ENCODE results near the gene PTPRB.

The PTPRB gene

GRCh38 chr12:70485704-70486103, 151.5 kb downstream of the PTPRB start:
- no peak for TF ChIP-seq PAX5 (IDR thresholded peaks at IDR 0.05; ENCODE audit: insufficient read depth, low read length, severe bottlenecking)
- no peak for TF ChIP-seq POLR2AphosphoS5 (IDR thresholded peaks at IDR 0.05; ENCODE audit: low read depth, low read length)
- no peak for TF ChIP-seq POU2F2 (IDR thresholded peaks at IDR 0.05; ENCODE audit: low read depth, low read length)
- no peak for TF ChIP-seq TAF1 (IDR thresholded peaks at IDR 0.05; ENCODE audit: low read depth, low read length)
- no peak for TF ChIP-seq SPI1 (IDR thresholded peaks at IDR 0.05; ENCODE audit: low read depth, low read length)
- no peak for TF ChIP-seq POLR2A (IDR thresholded peaks at IDR 0.05; ENCODE audit: low read depth, low read length)
- DNase-seq (ENCODE audit: insufficient read length, low spot score) (no peak), FAIRE-seq (no peak)

DNA sequence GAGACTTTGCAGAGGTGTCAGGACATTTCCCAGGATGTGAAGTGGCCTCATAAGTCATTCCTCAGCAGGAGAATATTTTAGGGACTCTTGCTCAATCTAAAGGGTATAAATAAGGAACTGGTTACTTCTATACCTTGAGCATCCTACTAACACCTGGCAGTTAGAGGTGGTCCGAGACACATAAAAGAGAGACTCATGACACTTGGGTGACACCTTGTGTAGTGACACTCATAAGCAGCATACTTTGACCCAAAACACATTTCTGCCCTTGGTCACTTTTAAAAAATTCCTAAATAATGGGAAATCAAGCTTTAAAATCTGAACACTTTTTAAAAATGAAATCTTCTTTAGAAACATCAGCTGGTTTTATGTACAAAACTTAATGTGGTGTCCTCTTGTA, 152.8 kb downstream of the PTPRB start:
- DNase-seq (ENCODE audit: insufficient read length, low spot score) (no peak), FAIRE-seq (no peak)
- TF ChIP-seq POLR2AphosphoS5 (IDR thresholded peaks at IDR 0.05; ENCODE audit: low read depth, low read length) = no peak
- no peak for TF ChIP-seq SPI1 (IDR thresholded peaks at IDR 0.05; ENCODE audit: low read depth, low read length)
- TF ChIP-seq POU2F2 (IDR thresholded peaks at IDR 0.05; ENCODE audit: low read depth, low read length) = no peak
- TF ChIP-seq PAX5 (IDR thresholded peaks at IDR 0.05; ENCODE audit: insufficient read depth, low read length, severe bottlenecking) = no peak
- TF ChIP-seq TAF1 (IDR thresholded peaks at IDR 0.05; ENCODE audit: low read depth, low read length) = no peak
- no peak for TF ChIP-seq POLR2A (IDR thresholded peaks at IDR 0.05; ENCODE audit: low read depth, low read length)

- DNase-seq (ENCODE audit: insufficient read length, low spot score) (no peak), FAIRE-seq (no peak)
- TF ChIP-seq TAF1 (IDR thresholded peaks at IDR 0.05; ENCODE audit: low read depth, low read length) (no peak), POLR2A (IDR thresholded peaks at IDR 0.05; ENCODE audit: low read depth, low read length) (no peak), POLR2AphosphoS5 (IDR thresholded peaks at IDR 0.05; ENCODE audit: low read depth, low read length) (no peak), PAX5 (IDR thresholded peaks at IDR 0.05; ENCODE audit: insufficient read depth, low read length, severe bottlenecking) (no peak), POU2F2 (IDR thresholded peaks at IDR 0.05; ENCODE audit: low read depth, low read length) (no peak), SPI1 (IDR thresholded peaks at IDR 0.05; ENCODE audit: low read depth, low read length) (no peak)
Measured at GRCh38 chr12:70482764-70483163, 154.5 kb downstream of the PTPRB start.

GRCh38 chr12:70469221-70469820, 167.9 kb downstream of the PTPRB start:
- FAIRE-seq (no peak), DNase-seq (ENCODE audit: insufficient read length, low spot score) (no peak)
- no peak for TF ChIP-seq TAF1 (IDR thresholded peaks at IDR 0.05; ENCODE audit: low read depth, low read length)
- no peak for TF ChIP-seq POLR2A (IDR thresholded peaks at IDR 0.05; ENCODE audit: low read depth, low read length)
- no peak for TF ChIP-seq POU2F2 (IDR thresholded peaks at IDR 0.05; ENCODE audit: low read depth, low read length)
- no peak for TF ChIP-seq POLR2AphosphoS5 (IDR thresholded peaks at IDR 0.05; ENCODE audit: low read depth, low read length)
- TF ChIP-seq PAX5 (IDR thresholded peaks at IDR 0.05; ENCODE audit: insufficient read depth, low read length, severe bottlenecking) = no peak
- TF ChIP-seq SPI1 (IDR thresholded peaks at IDR 0.05; ENCODE audit: low read depth, low read length) = no peak

DNA sequence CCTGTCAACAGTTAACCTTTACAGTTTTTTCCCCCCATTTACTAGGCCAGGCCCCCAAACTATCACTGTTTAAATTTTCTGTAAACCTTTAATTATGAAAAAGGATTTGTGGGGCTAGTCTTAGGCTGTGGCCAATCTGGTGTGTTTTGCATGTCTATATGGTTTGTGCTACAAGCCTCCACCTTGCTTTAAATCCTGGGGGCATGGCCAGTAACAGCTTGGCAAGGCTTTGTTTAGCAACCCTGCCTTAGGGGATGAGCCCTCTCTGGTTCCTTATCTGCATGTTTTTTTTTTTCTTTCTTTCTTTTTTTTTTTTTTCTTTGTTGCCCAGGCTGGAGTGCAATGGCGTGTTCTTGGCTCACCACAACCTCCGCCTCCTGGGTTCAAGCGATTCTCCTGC, 168.5 kb downstream of the PTPRB start:
- DNase-seq (ENCODE audit: insufficient read length, low spot score) (no peak), FAIRE-seq (no peak)
- TF ChIP-seq POLR2A (IDR thresholded peaks at IDR 0.05; ENCODE audit: low read depth, low read length) (no peak), POU2F2 (IDR thresholded peaks at IDR 0.05; ENCODE audit: low read depth, low read length) (no peak), PAX5 (IDR thresholded peaks at IDR 0.05; ENCODE audit: insufficient read depth, low read length, severe bottlenecking) (no peak), SPI1 (IDR thresholded peaks at IDR 0.05; ENCODE audit: low read depth, low read length) (no peak), POLR2AphosphoS5 (IDR thresholded peaks at IDR 0.05; ENCODE audit: low read depth, low read length) (no peak), TAF1 (IDR thresholded peaks at IDR 0.05; ENCODE audit: low read depth, low read length) (no peak)

- DNase-seq (ENCODE audit: insufficient read length, low spot score) (no peak), FAIRE-seq (no peak)
- TF ChIP-seq POLR2AphosphoS5 (IDR thresholded peaks at IDR 0.05; ENCODE audit: low read depth, low read length) (no peak), TAF1 (IDR thresholded peaks at IDR 0.05; ENCODE audit: low read depth, low read length) (no peak), POU2F2 (IDR thresholded peaks at IDR 0.05; ENCODE audit: low read depth, low read length) (no peak), PAX5 (IDR thresholded peaks at IDR 0.05; ENCODE audit: insufficient read depth, low read length, severe bottlenecking) (no peak), POLR2A (IDR thresholded peaks at IDR 0.05; ENCODE audit: low read depth, low read length) (no peak), SPI1 (IDR thresholded peaks at IDR 0.05; ENCODE audit: low read depth, low read length) (no peak)
Measured at GRCh38 chr12:70467918-70468733, 169.1 kb downstream of the PTPRB start.

- FAIRE-seq (no peak), DNase-seq (ENCODE audit: insufficient read length, low spot score) (no peak)
- TF ChIP-seq POU2F2 (IDR thresholded peaks at IDR 0.05; ENCODE audit: low read depth, low read length) (no peak), PAX5 (IDR thresholded peaks at IDR 0.05; ENCODE audit: insufficient read depth, low read length, severe bottlenecking) (no peak), POLR2A (IDR thresholded peaks at IDR 0.05; ENCODE audit: low read depth, low read length) (no peak), SPI1 (IDR thresholded peaks at IDR 0.05; ENCODE audit: low read depth, low read length) (no peak), TAF1 (IDR thresholded peaks at IDR 0.05; ENCODE audit: low read depth, low read length) (no peak), POLR2AphosphoS5 (IDR thresholded peaks at IDR 0.05; ENCODE audit: low read depth, low read length) (no peak)
Measured at GRCh38 chr12:70467476-70467875, 169.8 kb downstream of the PTPRB start.

- no peak for FAIRE-seq
- DNase-seq (ENCODE audit: insufficient read length, low spot score) = no peak
Measured at GRCh38 chr12:70466753-70467152, 170.5 kb downstream of the PTPRB start.

More at GRCh38 chr12:70466753-70467152, 170.5 kb downstream of the PTPRB start:
- TF ChIP-seq TAF1 (IDR thresholded peaks at IDR 0.05; ENCODE audit: low read depth, low read length) (no peak), POU2F2 (IDR thresholded peaks at IDR 0.05; ENCODE audit: low read depth, low read length) (no peak), POLR2AphosphoS5 (IDR thresholded peaks at IDR 0.05; ENCODE audit: low read depth, low read length) (no peak), POLR2A (IDR thresholded peaks at IDR 0.05; ENCODE audit: low read depth, low read length) (no peak), PAX5 (IDR thresholded peaks at IDR 0.05; ENCODE audit: insufficient read depth, low read length, severe bottlenecking) (no peak), SPI1 (IDR thresholded peaks at IDR 0.05; ENCODE audit: low read depth, low read length) (no peak)
